Measurements from ENCODE around the gene TANGO6.

DNA sequence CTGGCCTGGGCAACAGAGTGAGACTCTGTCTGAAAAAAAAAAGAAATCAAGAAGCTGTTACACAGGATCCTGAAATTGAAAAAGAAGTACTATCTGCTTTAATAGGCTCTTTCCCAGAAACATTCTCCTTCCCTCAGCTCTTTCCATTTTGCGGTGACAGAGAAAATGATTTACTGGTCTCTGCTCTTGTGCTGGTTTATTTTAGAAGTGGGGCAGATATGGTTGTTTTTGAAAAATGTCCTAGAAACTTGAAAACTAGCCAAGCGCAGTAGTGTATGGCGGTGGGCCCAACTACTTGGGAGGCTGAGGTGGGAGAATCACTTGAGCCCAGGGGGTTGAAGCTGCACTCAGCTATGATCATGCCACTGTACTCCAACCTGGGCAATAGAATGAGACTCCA, 28.8 kb upstream of the TANGO6 start:
- TF ChIP-seq, protein P1, sequence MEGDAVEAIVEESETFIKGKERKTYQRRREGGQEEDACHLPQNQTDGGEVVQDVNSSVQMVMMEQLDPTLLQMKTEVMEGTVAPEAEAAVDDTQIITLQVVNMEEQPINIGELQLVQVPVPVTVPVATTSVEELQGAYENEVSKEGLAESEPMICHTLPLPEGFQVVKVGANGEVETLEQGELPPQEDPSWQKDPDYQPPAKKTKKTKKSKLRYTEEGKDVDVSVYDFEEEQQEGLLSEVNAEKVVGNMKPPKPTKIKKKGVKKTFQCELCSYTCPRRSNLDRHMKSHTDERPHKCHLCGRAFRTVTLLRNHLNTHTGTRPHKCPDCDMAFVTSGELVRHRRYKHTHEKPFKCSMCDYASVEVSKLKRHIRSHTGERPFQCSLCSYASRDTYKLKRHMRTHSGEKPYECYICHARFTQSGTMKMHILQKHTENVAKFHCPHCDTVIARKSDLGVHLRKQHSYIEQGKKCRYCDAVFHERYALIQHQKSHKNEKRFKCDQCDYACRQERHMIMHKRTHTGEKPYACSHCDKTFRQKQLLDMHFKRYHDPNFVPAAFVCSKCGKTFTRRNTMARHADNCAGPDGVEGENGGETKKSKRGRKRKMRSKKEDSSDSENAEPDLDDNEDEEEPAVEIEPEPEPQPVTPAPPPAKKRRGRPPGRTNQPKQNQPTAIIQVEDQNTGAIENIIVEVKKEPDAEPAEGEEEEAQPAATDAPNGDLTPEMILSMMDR (IDR thresholded peaks at IDR 0.05): no peak
- no peak for TF ChIP-seq EP300 (IDR thresholded peaks at IDR 0.05)

All from upper lobe of left lung (tissue), 4 donors.